Measurements from ENCODE around the gene PPIL1.

PPIL1 gene

GRCh38 chr6:36855750-36856149 lies 18.9 kb downstream of the PPIL1 start:
- Histone ChIP-seq H3K9ac (ENCODE audit: low read depth, low read length, poor library complexity) (no peak overlapping the region), H3K18ac (ENCODE audit: low read length) (no peak overlapping the region), H4K91ac (ENCODE audit: low read depth, low read length, poor library complexity) (no peak overlapping the region), H3K4me2 (ENCODE audit: insufficient read depth, low read length, poor library complexity, severe bottlenecking) (no peak overlapping the region), H3K4me3 (ENCODE audit: low read length in 2 of 2) (no peak overlapping the region), H2BK5ac (ENCODE audit: low read length) (no peak overlapping the region), H3K27ac (replicated peaks; ENCODE audit: low read length) (no peak overlapping the region), H2BK12ac (ENCODE audit: low read length) (no peak overlapping the region), H3K4ac (ENCODE audit: low read length) (no peak overlapping the region), H3K9me3 (replicated peaks in 1 of 2; ENCODE audit: control insufficient read depth in 2 of 2, insufficient read depth in 1 of 2, low read depth in 1 of 2, low read length in 2 of 2) (peaks cover 0 to 2% of the 10 kb centered on the region in 2 donors), H2AFZ (ENCODE audit: low read length) (no peak overlapping the region), H3K27me3 (ENCODE audit: control insufficient read depth in 3 of 3, insufficient read depth in 3 of 3, low read depth in 1 of 3, low read length in 3 of 3) (no peaks in the 10 kb centered on the region), H2BK120ac (ENCODE audit: low read depth, low read length) (no peak overlapping the region), H2BK15ac (ENCODE audit: low read length) (no peak overlapping the region), H3K79me1 (ENCODE audit: low read depth, low read length) (no peaks in the 10 kb centered on the region), H3K23ac (ENCODE audit: low read depth, low read length, poor library complexity) (no peak overlapping the region), H4K8ac (ENCODE audit: low read depth, low read length) (no peak overlapping the region), H3K36me3 (replicated peaks in 1 of 2; ENCODE audit: control insufficient read depth in 2 of 2, insufficient read depth in 2 of 2, low read length in 2 of 2) (peaks cover 15 to 79% of the 10 kb centered on the region in 2 donors), H3K14ac (ENCODE audit: low read length) (no peak overlapping the region), H3K4me1 (ENCODE audit: control insufficient read depth in 2 of 2, insufficient read depth in 1 of 2, low read depth in 1 of 2, low read length in 2 of 2) (peaks cover 6 to 7% of the 10 kb centered on the region in 2 donors), H2AK5ac (ENCODE audit: low read depth, low read length) (no peak overlapping the region)
- no CpG with 5 or more reads among the region's 10 CpGs for WGBS, 2 donors (ENCODE audit: extremely low coverage in 2 of 2, insufficient read length in 2 of 2, insufficient replicate concordance in 1 of 2)
- DNase-seq (ENCODE audit: low spot score) = no peak

- H3K4ac ChIP-seq (ENCODE audit: low read length) = no peak overlapping the region
- no peak overlapping the region for H3K14ac ChIP-seq (ENCODE audit: low read length)
- H2BK12ac ChIP-seq (ENCODE audit: low read length) = no peak overlapping the region
- H4K91ac ChIP-seq (ENCODE audit: low read depth, low read length, poor library complexity) = no peak overlapping the region
- no peak overlapping the region for H3K4me2 ChIP-seq (ENCODE audit: insufficient read depth, low read length, poor library complexity, severe bottlenecking)
- WGBS, 2 donors (ENCODE audit: extremely low coverage in 2 of 2, insufficient read length in 2 of 2, insufficient replicate concordance in 1 of 2) = no CpG with 5 or more reads among the region's 5 CpGs
- no peak overlapping the region for H2BK15ac ChIP-seq (ENCODE audit: low read length)
- no peak overlapping the region for H3K23ac ChIP-seq (ENCODE audit: low read depth, low read length, poor library complexity)
- H4K8ac ChIP-seq (ENCODE audit: low read depth, low read length) = no peak overlapping the region
- peaks cover 16 to 64% of the 10 kb centered on the region in 2 donors for H3K36me3 ChIP-seq (replicated peaks in 1 of 2; ENCODE audit: control insufficient read depth in 2 of 2, insufficient read depth in 2 of 2, low read length in 2 of 2)
- no peak overlapping the region for H2BK5ac ChIP-seq (ENCODE audit: low read length)
- no peak overlapping the region for H2AK5ac ChIP-seq (ENCODE audit: low read depth, low read length)
- peaks cover 0 to 2% of the 10 kb centered on the region in 2 donors for H3K9me3 ChIP-seq (replicated peaks in 1 of 2; ENCODE audit: control insufficient read depth in 2 of 2, insufficient read depth in 1 of 2, low read depth in 1 of 2, low read length in 2 of 2)
- peaks cover 5 to 12% of the 10 kb centered on the region in 2 donors for H3K4me1 ChIP-seq (ENCODE audit: control insufficient read depth in 2 of 2, insufficient read depth in 1 of 2, low read depth in 1 of 2, low read length in 2 of 2)
- no peak overlapping the region for H2AFZ ChIP-seq (ENCODE audit: low read length)
- H2BK120ac ChIP-seq (ENCODE audit: low read depth, low read length) = no peak overlapping the region
- DNase-seq (ENCODE audit: low spot score) = no peak
- no peak overlapping the region for H3K18ac ChIP-seq (ENCODE audit: low read length)
- H3K27me3 ChIP-seq (ENCODE audit: control insufficient read depth in 3 of 3, insufficient read depth in 3 of 3, low read depth in 1 of 3, low read length in 3 of 3) = no peaks in the 10 kb centered on the region
- H3K79me1 ChIP-seq (ENCODE audit: low read depth, low read length) = no peaks in the 10 kb centered on the region
- H3K4me3 ChIP-seq (ENCODE audit: low read length in 2 of 2) = no peak overlapping the region
- no peak overlapping the region for H3K27ac ChIP-seq (replicated peaks; ENCODE audit: low read length)
- H3K9ac ChIP-seq (ENCODE audit: low read depth, low read length, poor library complexity) = no peak overlapping the region
Observed at GRCh38 chr6:36853325-36853724, 21.3 kb downstream of the PPIL1 start.

- no peak for DNase-seq (ENCODE audit: low spot score)
- Histone ChIP-seq H3K36me3 (replicated peaks in 1 of 2; ENCODE audit: control insufficient read depth in 2 of 2, insufficient read depth in 2 of 2, low read length in 2 of 2) (peaks cover 16 to 59% of the 10 kb centered on the region in 2 donors), H2AFZ (ENCODE audit: low read length) (no peak overlapping the region), H2BK12ac (ENCODE audit: low read length) (no peak overlapping the region), H3K18ac (ENCODE audit: low read length) (no peak overlapping the region), H4K91ac (ENCODE audit: low read depth, low read length, poor library complexity) (no peak overlapping the region), H3K4me3 (ENCODE audit: low read length in 2 of 2) (no peak overlapping the region), H3K4me2 (ENCODE audit: insufficient read depth, low read length, poor library complexity, severe bottlenecking) (no peak overlapping the region), H3K27me3 (ENCODE audit: control insufficient read depth in 3 of 3, insufficient read depth in 3 of 3, low read depth in 1 of 3, low read length in 3 of 3) (no peaks in the 10 kb centered on the region), H3K9ac (ENCODE audit: low read depth, low read length, poor library complexity) (no peak overlapping the region), H3K9me3 (replicated peaks in 1 of 2; ENCODE audit: control insufficient read depth in 2 of 2, insufficient read depth in 1 of 2, low read depth in 1 of 2, low read length in 2 of 2) (peaks cover 0 to 2% of the 10 kb centered on the region in 2 donors), H3K79me1 (ENCODE audit: low read depth, low read length) (no peaks in the 10 kb centered on the region), H2BK5ac (ENCODE audit: low read length) (no peak overlapping the region), H4K8ac (ENCODE audit: low read depth, low read length) (no peak overlapping the region), H3K4ac (ENCODE audit: low read length) (no peak overlapping the region), H2AK5ac (ENCODE audit: low read depth, low read length) (no peak overlapping the region), H3K14ac (ENCODE audit: low read length) (no peak overlapping the region), H3K23ac (ENCODE audit: low read depth, low read length, poor library complexity) (no peak overlapping the region), H2BK15ac (ENCODE audit: low read length) (no peak overlapping the region), H3K27ac (replicated peaks; ENCODE audit: low read length) (no peak overlapping the region), H2BK120ac (ENCODE audit: low read depth, low read length) (no peak overlapping the region), H3K4me1 (ENCODE audit: control insufficient read depth in 2 of 2, insufficient read depth in 1 of 2, low read depth in 1 of 2, low read length in 2 of 2) (peaks cover 9 to 12% of the 10 kb centered on the region in 2 donors)
- WGBS, 2 donors (ENCODE audit: extremely low coverage in 2 of 2, insufficient read length in 2 of 2, insufficient replicate concordance in 1 of 2) = no CpG with 5 or more reads among the region's 4 CpGs
Observed at GRCh38 chr6:36852481-36853147, 22.0 kb downstream of the PPIL1 start.

- no peaks in the 10 kb centered on the region for H3K27me3 ChIP-seq (ENCODE audit: control insufficient read depth in 3 of 3, insufficient read depth in 3 of 3, low read depth in 1 of 3, low read length in 3 of 3)
- no CpG with 5 or more reads among the region's 4 CpGs for WGBS, 2 donors (ENCODE audit: extremely low coverage in 2 of 2, insufficient read length in 2 of 2, insufficient replicate concordance in 1 of 2)
Observed at GRCh38 chr6:36851626-36852025, 23.0 kb downstream of the PPIL1 start.

More at GRCh38 chr6:36851626-36852025, 23.0 kb downstream of the PPIL1 start:
- Histone ChIP-seq H2AK5ac (ENCODE audit: low read depth, low read length) (no peak overlapping the region), H3K79me1 (ENCODE audit: low read depth, low read length) (no peaks in the 10 kb centered on the region), H3K9ac (ENCODE audit: low read depth, low read length, poor library complexity) (no peak overlapping the region), H2BK15ac (ENCODE audit: low read length) (no peak overlapping the region), H3K4me3 (ENCODE audit: low read length in 2 of 2) (no peak overlapping the region), H2AFZ (ENCODE audit: low read length) (no peak overlapping the region), H4K8ac (ENCODE audit: low read depth, low read length) (no peak overlapping the region), H2BK5ac (ENCODE audit: low read length) (no peak overlapping the region), H3K27ac (replicated peaks; ENCODE audit: low read length) (no peak overlapping the region), H3K4me1 (ENCODE audit: control insufficient read depth in 2 of 2, insufficient read depth in 1 of 2, low read depth in 1 of 2, low read length in 2 of 2) (peaks cover 9 to 12% of the 10 kb centered on the region in 2 donors), H3K23ac (ENCODE audit: low read depth, low read length, poor library complexity) (no peak overlapping the region), H3K4ac (ENCODE audit: low read length) (no peak overlapping the region), H3K18ac (ENCODE audit: low read length) (no peak overlapping the region), H3K36me3 (replicated peaks in 1 of 2; ENCODE audit: control insufficient read depth in 2 of 2, insufficient read depth in 2 of 2, low read length in 2 of 2) (peaks cover 16 to 49% of the 10 kb centered on the region in 2 donors), H3K4me2 (ENCODE audit: insufficient read depth, low read length, poor library complexity, severe bottlenecking) (no peak overlapping the region), H3K14ac (ENCODE audit: low read length) (no peak overlapping the region), H3K9me3 (replicated peaks in 1 of 2; ENCODE audit: control insufficient read depth in 2 of 2, insufficient read depth in 1 of 2, low read depth in 1 of 2, low read length in 2 of 2) (peaks cover 0 to 2% of the 10 kb centered on the region in 2 donors), H4K91ac (ENCODE audit: low read depth, low read length, poor library complexity) (no peak overlapping the region), H2BK120ac (ENCODE audit: low read depth, low read length) (no peak overlapping the region), H2BK12ac (ENCODE audit: low read length) (no peak overlapping the region)
- DNase-seq (ENCODE audit: low spot score) = no peak
